ENCODE results near the gene PTK6.

GRCh38 chr20:63496596-63497120 is 40.5 kb downstream of the PTK6 start:
- TF ChIP-seq RAD21 (CRISPR knock-in tag; IDR thresholded peaks at IDR 0.05) (no peak), CTCF (CRISPR knock-in tag; IDR thresholded peaks at IDR 0.05) (no peak), ZNF7 (CRISPR knock-in tag; IDR thresholded peaks at IDR 0.05) (no peak)

Data from HepG2 (cell line).